ENCODE measurements around the gene RARS1.

DNA sequence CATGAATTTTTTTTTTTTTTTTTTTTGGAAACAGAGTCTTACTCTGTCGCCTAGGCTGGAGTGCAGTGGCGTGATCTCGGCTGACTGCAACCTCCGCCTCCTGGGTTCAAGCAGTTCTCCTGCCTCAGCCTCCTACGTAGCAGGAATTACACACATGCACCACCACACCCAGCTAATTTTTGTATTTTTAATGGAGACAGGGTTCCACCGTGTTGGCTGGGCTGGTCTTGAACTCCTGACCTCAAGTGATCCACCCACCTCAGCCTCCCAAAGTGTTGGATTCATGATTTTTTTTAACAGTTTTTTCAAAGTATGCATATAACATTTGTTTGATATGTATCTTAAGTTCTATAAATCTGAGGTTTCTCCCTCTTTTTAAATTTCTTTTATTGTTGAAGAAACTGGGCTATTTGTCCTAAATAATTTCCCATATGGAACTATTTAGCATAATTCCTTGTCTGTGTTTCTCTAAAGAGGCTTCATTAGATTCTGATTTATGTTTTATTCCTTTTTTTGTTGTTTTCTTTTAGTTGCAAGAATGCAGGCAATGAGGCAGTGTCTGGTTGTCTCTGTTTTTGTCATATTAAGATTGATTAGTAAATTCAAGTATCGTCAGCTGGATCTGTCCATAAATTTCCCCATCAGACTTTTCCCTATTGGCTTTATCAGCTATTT, 16.4 kb downstream of the RARS1 start:
- TF ChIP-seq, protein P1, sequence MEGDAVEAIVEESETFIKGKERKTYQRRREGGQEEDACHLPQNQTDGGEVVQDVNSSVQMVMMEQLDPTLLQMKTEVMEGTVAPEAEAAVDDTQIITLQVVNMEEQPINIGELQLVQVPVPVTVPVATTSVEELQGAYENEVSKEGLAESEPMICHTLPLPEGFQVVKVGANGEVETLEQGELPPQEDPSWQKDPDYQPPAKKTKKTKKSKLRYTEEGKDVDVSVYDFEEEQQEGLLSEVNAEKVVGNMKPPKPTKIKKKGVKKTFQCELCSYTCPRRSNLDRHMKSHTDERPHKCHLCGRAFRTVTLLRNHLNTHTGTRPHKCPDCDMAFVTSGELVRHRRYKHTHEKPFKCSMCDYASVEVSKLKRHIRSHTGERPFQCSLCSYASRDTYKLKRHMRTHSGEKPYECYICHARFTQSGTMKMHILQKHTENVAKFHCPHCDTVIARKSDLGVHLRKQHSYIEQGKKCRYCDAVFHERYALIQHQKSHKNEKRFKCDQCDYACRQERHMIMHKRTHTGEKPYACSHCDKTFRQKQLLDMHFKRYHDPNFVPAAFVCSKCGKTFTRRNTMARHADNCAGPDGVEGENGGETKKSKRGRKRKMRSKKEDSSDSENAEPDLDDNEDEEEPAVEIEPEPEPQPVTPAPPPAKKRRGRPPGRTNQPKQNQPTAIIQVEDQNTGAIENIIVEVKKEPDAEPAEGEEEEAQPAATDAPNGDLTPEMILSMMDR (IDR thresholded peaks at IDR 0.05; ENCODE audit: insufficient read depth, low read length), result no peak
- TF ChIP-seq GABPA (IDR thresholded peaks at IDR 0.05; ENCODE audit: low read depth), result no peak
